Mesenchymal stem cell (in vitro differentiated cells and primary cell): Measurements from ENCODE around the gene APLN.

Source experiments
- DNase-seq: peaks from one replicate; pipeline ENCODE4 v3.0.0-alpha.2; 2013
- H2AFZ ChIP-seq: one replicate; pipeline ENCODE4 v1.6.1; 2013; ENCODE audit warnings: low read depth, mild to moderate bottlenecking, control low read depth, inconsistent platforms, low read length, moderate library complexity
- H2AK5ac ChIP-seq: 2 replicates; pipeline ENCODE4 v1.6.1; 2013; ENCODE audit warnings: low read length, moderate library complexity, mild to moderate bottlenecking, inconsistent platforms; ENCODE audit not compliant: severe bottlenecking
- H2BK120ac ChIP-seq: one replicate; pipeline ENCODE4 v1.6.1; 2013; ENCODE audit warnings: low read depth, mild to moderate bottlenecking, inconsistent platforms, low read length, moderate library complexity
- H2BK12ac ChIP-seq, 2 experiments: one replicate each; pipeline ENCODE4 v1.6.1; 2013; ENCODE audit warnings: inconsistent platforms in 2 of 2, low read length in 2 of 2, mild to moderate bottlenecking in 2 of 2, moderate library complexity in 2 of 2, control low read depth in 1 of 2
- H2BK15ac ChIP-seq: one replicate; pipeline ENCODE4 v1.6.1; 2013; ENCODE audit warnings: mild to moderate bottlenecking, low read depth, inconsistent platforms; ENCODE audit not compliant: poor library complexity, severe bottlenecking
- H2BK5ac ChIP-seq: 2 replicates; pipeline ENCODE4 v1.6.1; 2013; ENCODE audit warnings: low read depth, mild to moderate bottlenecking, low read length, control low read depth, inconsistent platforms; ENCODE audit not compliant: poor library complexity, severe bottlenecking
- H3K14ac ChIP-seq, 2 experiments: one replicate each; pipeline ENCODE4 v1.6.1; 2013; ENCODE audit warnings: inconsistent platforms in 2 of 2, low read length in 2 of 2, control low read depth in 1 of 2, mild to moderate bottlenecking in 1 of 2, moderate library complexity in 1 of 2
- H3K18ac ChIP-seq, 2 experiments: one replicate each; pipeline ENCODE4 v1.6.1; 2013; ENCODE audit warnings: inconsistent platforms in 2 of 2, low read length in 2 of 2, control low read depth in 1 of 2, low read depth in 1 of 2, mild to moderate bottlenecking in 1 of 2
- H3K23ac ChIP-seq, 2 experiments: one replicate each; pipeline ENCODE4 v1.6.1; 2013; ENCODE audit warnings: inconsistent platforms in 2 of 2, low read length in 2 of 2, mild to moderate bottlenecking in 2 of 2, moderate library complexity in 2 of 2, control low read depth in 1 of 2
- H3K27ac ChIP-seq: 2 replicates; pipeline ENCODE4 v1.5.1; 2013; ENCODE audit warnings: mild to moderate bottlenecking, moderate library complexity, low read length, control low read depth, inconsistent platforms; ENCODE audit not compliant: poor library complexity, severe bottlenecking
- H3K27me3 ChIP-seq, 2 experiments: 2 replicates each; pipeline versions ENCODE4 v1.6.1 to v1.7.0; 2013; ENCODE audit warnings: low read length in 2 of 2, mild to moderate bottlenecking in 2 of 2, moderate library complexity in 2 of 2, control low read depth in 1 of 2, inconsistent platforms in 1 of 2; ENCODE audit not compliant: control insufficient read depth in 1 of 2, insufficient read depth in 1 of 2
- H3K36me3 ChIP-seq, 2 experiments: 2 replicates each; pipeline versions ENCODE4 v1.6.1 to v1.7.0; 2013; ENCODE audit warnings: low read length in 2 of 2, control low read depth in 1 of 2, inconsistent platforms in 1 of 2, low read depth in 1 of 2, mild to moderate bottlenecking in 1 of 2; ENCODE audit not compliant: insufficient read depth in 2 of 2, control insufficient read depth in 1 of 2
- H3K4ac ChIP-seq, 2 experiments: one replicate each; pipeline ENCODE4 v1.6.1; 2013; ENCODE audit warnings: inconsistent platforms in 2 of 2, low read length in 2 of 2, mild to moderate bottlenecking in 2 of 2, moderate library complexity in 2 of 2, control low read depth in 1 of 2, low read depth in 1 of 2
- H3K4me1 ChIP-seq: 2 replicates; pipeline ENCODE4 v1.6.1; 2013; ENCODE audit warnings: low read depth, low read length, control low read depth; ENCODE audit not compliant: control insufficient read depth, insufficient read depth
- H3K4me2 ChIP-seq: 2 replicates; pipeline ENCODE4 v1.6.1; 2013; ENCODE audit warnings: low read length, mild to moderate bottlenecking, inconsistent platforms; ENCODE audit not compliant: poor library complexity, severe bottlenecking
- H3K4me3 ChIP-seq, 2 experiments: 2 replicates each; pipeline versions ENCODE4 v1.5.1 to v1.7.0; 2013; ENCODE audit warnings: low read length in 2 of 2, mild to moderate bottlenecking in 2 of 2, control low read depth in 1 of 2, low read depth in 1 of 2; ENCODE audit not compliant: insufficient read depth in 1 of 2
- H3K79me1 ChIP-seq: replicated peaks from 2 replicates; pipeline ENCODE4 v1.6.1; 2013; ENCODE audit warnings: mild to moderate bottlenecking, control low read depth, low read length, inconsistent platforms; ENCODE audit not compliant: poor library complexity, severe bottlenecking
- H3K9ac ChIP-seq: 2 replicates; pipeline ENCODE4 v1.7.0; 2013; ENCODE audit warnings: mild to moderate bottlenecking, low read length, moderate library complexity
- H3K9me3 ChIP-seq: 2 replicates; pipeline ENCODE4 v1.7.0; 2013; ENCODE audit warnings: mild to moderate bottlenecking, low read length; ENCODE audit not compliant: control insufficient read depth
- H4K8ac ChIP-seq: one replicate; pipeline ENCODE4 v1.6.1; 2013; ENCODE audit warnings: inconsistent platforms, mild to moderate bottlenecking, low read length, moderate library complexity
- H4K91ac ChIP-seq: one replicate; pipeline ENCODE4 v1.6.1; 2013; ENCODE audit warnings: mild to moderate bottlenecking, low read length, inconsistent platforms
- WGBS: methylation state at CpG from one replicate; pipeline ENCODE4 v1.1.7; 2013; ENCODE audit warnings: mixed read lengths; 5-methylcytosine and 5-hydroxymethylcytosine counted together

Gene APLN

GRCh38 chrX:129640737-129641136 is 14.0 kb downstream of the APLN start:
- H2AFZ ChIP-seq, result no peak overlapping the region
- H3K18ac ChIP-seq, result no peak overlapping the region
- no peak overlapping the region for H3K4ac ChIP-seq
- peaks cover 9% of the 10 kb centered on the region for H3K9me3 ChIP-seq
- no peaks in the 10 kb centered on the region for H3K36me3 ChIP-seq
- no peak for DNase-seq
- no peak overlapping the region for H4K91ac ChIP-seq
- peaks cover 0 to 41% of the 10 kb centered on the region in 2 experiments for H3K27me3 ChIP-seq
- no peak overlapping the region for H4K8ac ChIP-seq
- no peaks in the 10 kb centered on the region for H3K4me1 ChIP-seq
- no peak overlapping the region for H3K9ac ChIP-seq
- no peak overlapping the region for H3K23ac ChIP-seq
- H3K79me1 ChIP-seq, result no peaks in the 10 kb centered on the region
- H3K4me3 ChIP-seq, result no peak overlapping the region
- no peak overlapping the region for H3K27ac ChIP-seq
- no peak overlapping the region for H2AK5ac ChIP-seq
- H3K14ac ChIP-seq, result no peak overlapping the region
- no peak overlapping the region for H3K4me2 ChIP-seq
- H2BK5ac ChIP-seq, result no peak overlapping the region
- no peak overlapping the region for H2BK15ac ChIP-seq
- H2BK120ac ChIP-seq, result no peak overlapping the region
- WGBS, result 88% methylated on average over 1 of the region's 1 CpG
- H2BK12ac ChIP-seq, result no peak overlapping the region

- no peak for DNase-seq
- no peak overlapping the region for H2AK5ac ChIP-seq
- H4K91ac ChIP-seq, result no peak overlapping the region
- H3K4me3 ChIP-seq, result no peak overlapping the region
- H2AFZ ChIP-seq, result no peak overlapping the region
- H3K36me3 ChIP-seq, result no peaks in the 10 kb centered on the region
- no peak overlapping the region for H4K8ac ChIP-seq
- H3K23ac ChIP-seq, result no peak overlapping the region
- WGBS, result 82% methylated on average over 6 of the region's 8 CpGs
- H3K27me3 ChIP-seq, result peaks cover 0 to 45% of the 10 kb centered on the region in 2 experiments
- H3K4me1 ChIP-seq, result no peaks in the 10 kb centered on the region
- peaks cover 9% of the 10 kb centered on the region for H3K9me3 ChIP-seq
- no peaks in the 10 kb centered on the region for H3K79me1 ChIP-seq
- no peak overlapping the region for H3K18ac ChIP-seq
- H3K4me2 ChIP-seq, result no peak overlapping the region
- H2BK15ac ChIP-seq, result peak overlapping the region; percentile 48
- H3K4ac ChIP-seq, result no peak overlapping the region
- no peak overlapping the region for H3K27ac ChIP-seq
- H3K14ac ChIP-seq, result no peak overlapping the region
- H2BK5ac ChIP-seq, result no peak overlapping the region
- no peak overlapping the region for H2BK12ac ChIP-seq
- H3K9ac ChIP-seq, result no peak overlapping the region
- no peak overlapping the region for H2BK120ac ChIP-seq
Measured at GRCh38 chrX:129638917-129639316, 15.8 kb downstream of the APLN start.

- no peaks in the 10 kb centered on the region for H3K79me1 ChIP-seq
Measured at GRCh38 chrX:129637217-129638109, 17.3 kb downstream of the APLN start.

GRCh38 chrX:129636175-129636681 is 18.5 kb downstream of the APLN start:
- no peak overlapping the region for H3K14ac ChIP-seq
- H3K18ac ChIP-seq, result no peak overlapping the region
- H4K91ac ChIP-seq, result no peak overlapping the region
- H4K8ac ChIP-seq, result no peak overlapping the region
- H2AK5ac ChIP-seq, result no peak overlapping the region
- no peak overlapping the region for H2BK120ac ChIP-seq
- H3K4me1 ChIP-seq, result no peaks in the 10 kb centered on the region
- no peak overlapping the region for H3K27ac ChIP-seq
- H3K4ac ChIP-seq, result no peak overlapping the region
- H3K4me3 ChIP-seq, result no peak overlapping the region
- H3K79me1 ChIP-seq, result no peaks in the 10 kb centered on the region
- no peak overlapping the region for H2BK12ac ChIP-seq
- no peak overlapping the region for H3K9ac ChIP-seq
- no peak overlapping the region for H3K4me2 ChIP-seq
- H3K9me3 ChIP-seq, result peaks cover under 1% of the 10 kb centered on the region
- over 99% methylated on average over 6 of the region's 8 CpGs for WGBS
- no peaks in the 10 kb centered on the region for H3K36me3 ChIP-seq
- H2BK15ac ChIP-seq, result no peak overlapping the region
- H3K23ac ChIP-seq, result no peak overlapping the region
- H2BK5ac ChIP-seq, result no peak overlapping the region
- DNase-seq, result no peak
- peaks cover 0 to 43% of the 10 kb centered on the region in 2 experiments for H3K27me3 ChIP-seq
- H2AFZ ChIP-seq, result no peak overlapping the region

More at GRCh38 chrX:129637217-129638109, 17.3 kb downstream of the APLN start:
- Histone ChIP-seq H2BK5ac (no peak overlapping the region), H3K18ac (no peak overlapping the region), H3K4ac (no peak overlapping the region), H3K27ac (no peak overlapping the region), H3K4me3 (no peak overlapping the region), H3K4me2 (no peak overlapping the region), H3K14ac (no peak overlapping the region), H2BK15ac (no peak overlapping the region), H3K36me3 (no peaks in the 10 kb centered on the region), H3K9ac (no peak overlapping the region), H3K4me1 (no peaks in the 10 kb centered on the region), H4K91ac (no peak overlapping the region), H2AK5ac (no peak overlapping the region), H2BK12ac (no peak overlapping the region), H4K8ac (no peak overlapping the region), H3K9me3 (peaks cover 9% of the 10 kb centered on the region), H2BK120ac (no peak overlapping the region), H3K27me3 (peaks cover 0 to 43% of the 10 kb centered on the region in 2 experiments), H2AFZ (no peak overlapping the region), H3K23ac (no peak overlapping the region)
- WGBS, result 30% methylated on average over 13 of the region's 13 CpGs
- peak; percentile 57 for DNase-seq
